ENCODE measurements around the gene NOPCHAP1.

DNA sequence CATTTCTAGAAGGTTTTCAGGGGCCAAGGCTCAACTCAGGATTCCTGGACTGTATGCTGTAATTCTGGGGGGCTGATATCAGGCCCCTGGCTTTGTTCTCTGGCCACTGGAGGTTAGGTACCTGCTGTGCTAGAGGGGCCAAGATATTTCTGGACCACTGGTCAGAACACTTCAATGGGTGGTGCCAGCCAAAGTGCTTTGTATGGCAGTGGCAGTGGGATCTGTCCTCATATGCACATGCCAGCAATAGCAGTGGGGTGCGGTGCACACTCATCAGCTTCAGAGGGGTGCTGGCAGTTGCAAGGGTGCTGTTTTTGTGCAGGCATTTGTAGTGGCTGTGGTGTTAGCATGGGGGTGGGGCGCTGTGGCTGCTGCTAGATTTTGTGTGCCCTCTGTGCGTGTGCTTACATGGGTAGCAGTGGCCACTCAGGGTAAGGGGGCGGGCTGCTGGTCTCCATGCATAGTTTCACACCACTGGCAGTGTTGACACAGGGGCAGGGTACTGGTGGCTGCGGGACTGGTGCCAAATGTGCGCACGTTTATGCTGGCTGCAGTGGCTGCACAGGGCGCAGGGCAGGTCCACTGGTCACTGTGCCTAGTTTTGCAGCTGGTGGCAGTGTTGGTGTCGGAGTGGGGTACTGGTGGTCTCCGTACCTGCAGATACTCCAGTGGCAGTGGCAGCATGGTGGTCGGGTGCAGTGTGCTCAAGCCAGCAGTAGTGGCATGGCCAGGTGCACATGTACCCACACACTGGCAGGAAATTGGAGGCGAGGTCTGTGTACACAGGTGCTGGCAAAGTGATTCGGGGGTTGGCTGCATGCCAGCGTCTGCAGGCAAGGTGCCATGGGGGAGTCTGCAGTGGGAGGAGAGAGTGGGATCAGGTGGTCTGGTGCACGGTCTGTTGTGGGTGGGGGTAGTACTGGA is 12.6 kb downstream of the NOPCHAP1 start:
- no peak for TF ChIP-seq MXI1 (IDR thresholded peaks at IDR 0.05; ENCODE audit: low read depth, low read length)
- TF ChIP-seq EZH2 (IDR thresholded peaks at IDR 0.05; ENCODE audit: borderline replicate concordance, control insufficient read depth, low read depth, low read length) = no peak
- TF ChIP-seq, protein P1, sequence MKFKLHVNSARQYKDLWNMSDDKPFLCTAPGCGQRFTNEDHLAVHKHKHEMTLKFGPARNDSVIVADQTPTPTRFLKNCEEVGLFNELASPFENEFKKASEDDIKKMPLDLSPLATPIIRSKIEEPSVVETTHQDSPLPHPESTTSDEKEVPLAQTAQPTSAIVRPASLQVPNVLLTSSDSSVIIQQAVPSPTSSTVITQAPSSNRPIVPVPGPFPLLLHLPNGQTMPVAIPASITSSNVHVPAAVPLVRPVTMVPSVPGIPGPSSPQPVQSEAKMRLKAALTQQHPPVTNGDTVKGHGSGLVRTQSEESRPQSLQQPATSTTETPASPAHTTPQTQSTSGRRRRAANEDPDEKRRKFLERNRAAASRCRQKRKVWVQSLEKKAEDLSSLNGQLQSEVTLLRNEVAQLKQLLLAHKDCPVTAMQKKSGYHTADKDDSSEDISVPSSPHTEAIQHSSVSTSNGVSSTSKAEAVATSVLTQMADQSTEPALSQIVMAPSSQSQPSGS (IDR thresholded peaks at IDR 0.05; ENCODE audit: low read length) = no peak
- TF ChIP-seq, protein P2, sequence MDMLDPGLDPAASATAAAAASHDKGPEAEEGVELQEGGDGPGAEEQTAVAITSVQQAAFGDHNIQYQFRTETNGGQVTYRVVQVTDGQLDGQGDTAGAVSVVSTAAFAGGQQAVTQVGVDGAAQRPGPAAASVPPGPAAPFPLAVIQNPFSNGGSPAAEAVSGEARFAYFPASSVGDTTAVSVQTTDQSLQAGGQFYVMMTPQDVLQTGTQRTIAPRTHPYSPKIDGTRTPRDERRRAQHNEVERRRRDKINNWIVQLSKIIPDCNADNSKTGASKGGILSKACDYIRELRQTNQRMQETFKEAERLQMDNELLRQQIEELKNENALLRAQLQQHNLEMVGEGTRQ (IDR thresholded peaks at IDR 0.05; ENCODE audit: borderline replicate concordance, low read depth, low read length) = no peak
- TF ChIP-seq ZNF274 (IDR thresholded peaks at IDR 0.05; ENCODE audit: insufficient read depth, insufficient read length) = no peak
- TF ChIP-seq, protein P3, sequence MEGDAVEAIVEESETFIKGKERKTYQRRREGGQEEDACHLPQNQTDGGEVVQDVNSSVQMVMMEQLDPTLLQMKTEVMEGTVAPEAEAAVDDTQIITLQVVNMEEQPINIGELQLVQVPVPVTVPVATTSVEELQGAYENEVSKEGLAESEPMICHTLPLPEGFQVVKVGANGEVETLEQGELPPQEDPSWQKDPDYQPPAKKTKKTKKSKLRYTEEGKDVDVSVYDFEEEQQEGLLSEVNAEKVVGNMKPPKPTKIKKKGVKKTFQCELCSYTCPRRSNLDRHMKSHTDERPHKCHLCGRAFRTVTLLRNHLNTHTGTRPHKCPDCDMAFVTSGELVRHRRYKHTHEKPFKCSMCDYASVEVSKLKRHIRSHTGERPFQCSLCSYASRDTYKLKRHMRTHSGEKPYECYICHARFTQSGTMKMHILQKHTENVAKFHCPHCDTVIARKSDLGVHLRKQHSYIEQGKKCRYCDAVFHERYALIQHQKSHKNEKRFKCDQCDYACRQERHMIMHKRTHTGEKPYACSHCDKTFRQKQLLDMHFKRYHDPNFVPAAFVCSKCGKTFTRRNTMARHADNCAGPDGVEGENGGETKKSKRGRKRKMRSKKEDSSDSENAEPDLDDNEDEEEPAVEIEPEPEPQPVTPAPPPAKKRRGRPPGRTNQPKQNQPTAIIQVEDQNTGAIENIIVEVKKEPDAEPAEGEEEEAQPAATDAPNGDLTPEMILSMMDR (IDR thresholded peaks at IDR 0.05 in 2 of 3, conservative IDR thresholded peaks at IDR 0.05 in 1 of 3; ENCODE audit: control insufficient read depth in 2 of 3, extremely low read depth in 1 of 3, insufficient read depth in 1 of 3, low read depth in 3 of 3, low read length in 3 of 3) = no peak
- no peak for TF ChIP-seq RAD21 (IDR thresholded peaks at IDR 0.05; ENCODE audit: insufficient read depth, low read depth, low read length)
- no peak for TF ChIP-seq KDM1A (IDR thresholded peaks at IDR 0.05; ENCODE audit: borderline replicate concordance)
- no peak for TF ChIP-seq FOXM1 (IDR thresholded peaks at IDR 0.05; ENCODE audit: low read depth, low read length)
- no peak for TF ChIP-seq CHD4 (IDR thresholded peaks at IDR 0.05)
- TF ChIP-seq, protein P4, sequence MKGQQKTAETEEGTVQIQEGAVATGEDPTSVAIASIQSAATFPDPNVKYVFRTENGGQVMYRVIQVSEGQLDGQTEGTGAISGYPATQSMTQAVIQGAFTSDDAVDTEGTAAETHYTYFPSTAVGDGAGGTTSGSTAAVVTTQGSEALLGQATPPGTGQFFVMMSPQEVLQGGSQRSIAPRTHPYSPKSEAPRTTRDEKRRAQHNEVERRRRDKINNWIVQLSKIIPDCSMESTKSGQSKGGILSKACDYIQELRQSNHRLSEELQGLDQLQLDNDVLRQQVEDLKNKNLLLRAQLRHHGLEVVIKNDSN (IDR thresholded peaks at IDR 0.05; ENCODE audit: borderline replicate concordance, extremely low read length, insufficient read depth, low read depth, low read length) = no peak
- no peak for TF ChIP-seq HDGF (IDR thresholded peaks at IDR 0.05)
